Stomach (tissue), 9 donors: ENCODE measurements around the gene SLC38A9. TPM values are rescaled to one million over a fixed set of nuclear protein-coding genes. Genes with fewer than 3 reads are reported as not detected.
A peak's percentile ranks its signal among the peaks of the same experiment; 100 is the strongest.

Source experiments
- DNase-seq, 2 donors: peaks; one replicate each; pipeline versions ENCODE4 v3.0.0 to v3.0.0-alpha.2; 2013 to 2019
- H3K27ac ChIP-seq, 5 donors: fragments of 200-600 bp in 4 of 5; sonication (generic) in 4 of 5; one replicate each; pipeline ENCODE4 v1.5.1; 2013 to 2019; ENCODE audit warnings: mild to moderate bottlenecking in 1 of 5, moderate library complexity in 1 of 5
- H3K27me3 ChIP-seq, 3 donors: fragments of 200-600 bp; sonication (generic); one replicate each; pipeline ENCODE4 v1.5.1; 2017 to 2019; ENCODE audit warnings: mixed run types in 1 of 3
- H3K36me3 ChIP-seq, 4 donors: fragments of 200-600 bp; sonication (generic); 1 replicate in 3 of 4; 2 replicates in 1 of 4; pipeline ENCODE4 v1.5.1; 2016 to 2019
- H3K4me1 ChIP-seq, 4 donors: fragments of 200-600 bp; sonication (generic); one replicate each; pipeline ENCODE4 v1.5.1; 2016 to 2019
- H3K4me3 ChIP-seq, 4 donors: fragments of 200-600 bp; sonication (generic) in 3 of 4; one replicate each; pipeline ENCODE4 v1.5.1; 2016 to 2019; ENCODE audit warnings: mild to moderate bottlenecking in 1 of 4
- H3K9me3 ChIP-seq, 4 donors: fragments of 200-600 bp; sonication (generic); one replicate each; pipeline ENCODE4 v1.5.1; 2016 to 2019
- CTCF ChIP-seq, 7 experiments: fragments of 450-650 bp in 4 of 7; fragments of 200-600 bp in 3 of 7; sonication (generic) in 3 of 7; IDR thresholded peaks; one replicate each; pipeline ENCODE4 v1.5.1; 2016 to 2019; ENCODE audit warnings: antibody characterized with exemption in 7 of 7, control low read depth in 2 of 7, mild to moderate bottlenecking in 1 of 7
- EP300 ChIP-seq: sonication (generic); formaldehyde crosslinking; IDR thresholded peaks from one replicate; pipeline ENCODE4 v1.6.1; 2017; ENCODE audit warnings: antibody characterized with exemption
- POLR2A ChIP-seq, 4 donors: fragments of 450-650 bp; IDR thresholded peaks; one replicate each; pipeline ENCODE4 v1.6.1; 2016; ENCODE audit warnings: antibody characterized with exemption in 4 of 4, control low read depth in 2 of 4, mild to moderate bottlenecking in 1 of 4, moderate library complexity in 1 of 4
- POLR2AphosphoS5 ChIP-seq, 3 donors: sonication (generic); formaldehyde crosslinking; IDR thresholded peaks; one replicate each; pipeline ENCODE4 v1.6.1; 2016; ENCODE audit warnings: antibody characterized with exemption in 3 of 3
- WGBS, 5 donors: extraction: QIAGEN DNeasy Blood & Tissue Kit in 3 of 5; methylation state at CpG; one replicate each; pipeline versions ENCODE4 v1.1.5 to v1.1.7; 2013 to 2018; 5-methylcytosine and 5-hydroxymethylcytosine counted together
- intact Hi-C: fragments of 100-400 bp; cut with DNase I; formaldehyde crosslinking; loops from one replicate; pipeline ENCODE4 v1.15.1; 2023; ENCODE audit warnings: low total_unique reads
- polyA plus RNA-seq, 3 donors: library from polyadenylated mRNA; stranded (reverse); fragments of 200-250 nt; gene quantifications; one replicate each; pipeline ENCODE4 v1.2.3, GENCODE V29; 2013
- total RNA-seq, 5 donors: library from RNA; depleted of rRNA; stranded (reverse); fragments of >200 nt; gene quantifications; one replicate each; pipeline versions ENCODE4 v1.1.0 to v1.2.3, GENCODE V29; 2014 to 2016
- donor health status: healthy with polysubstance abuse.
- donor health status: Bipolar disorder and iron deficiency.
- donor health status: healthy.

SLC38A9 gene
- total and polyA plus RNA-seq, 8 donors = 3.7 to 120 (median 8.6) TPM

GRCh38 chr5:55714339-55714738 is 2.2 kb upstream of the SLC38A9 start:
- Histone ChIP-seq H3K27me3 (no peaks in the 10 kb centered on the region), H3K4me3 (no peak overlapping the region), H3K36me3 (no peaks in the 10 kb centered on the region), H3K4me1 (peaks cover 8 to 31% (median 20%) of the 10 kb centered on the region in 4 donors), H3K27ac (no peak overlapping the region), H3K9me3 (peaks cover 0 to 5% (median 0%) of the 10 kb centered on the region in 4 donors)
- TF ChIP-seq CTCF (IDR thresholded peaks at IDR 0.05) = no peak
- TF ChIP-seq POLR2AphosphoS5 (IDR thresholded peaks at IDR 0.05) = no peak
- TF ChIP-seq POLR2A (IDR thresholded peaks at IDR 0.05) = no peak
- TF ChIP-seq EP300 = no peak
- WGBS, 5 donors = 30 to 51% (median 36%) methylated on average over 1 of the region's 1 CpG
- no peak for DNase-seq
- intact Hi-C loops = no loop called here

- WGBS, 5 donors = 59 to 70% (median 69%) methylated on average over 3 of the region's 3 CpGs
- Histone ChIP-seq H3K36me3 (peaks cover 0 to under 1% (median 0%) of the 10 kb centered on the region in 4 donors), H3K27ac (no peak overlapping the region), H3K9me3 (peaks cover 0 to 5% (median 0%) of the 10 kb centered on the region in 4 donors), H3K27me3 (no peaks in the 10 kb centered on the region), H3K4me3 (no peak overlapping the region), H3K4me1 (peaks cover 8 to 36% (median 22%) of the 10 kb centered on the region in 4 donors)
- DNase-seq = no peak
- intact Hi-C loops = no loop called here
- no peak for TF ChIP-seq POLR2A (IDR thresholded peaks at IDR 0.05)
- TF ChIP-seq CTCF (IDR thresholded peaks at IDR 0.05) = no peak
- no peak for TF ChIP-seq EP300
- TF ChIP-seq POLR2AphosphoS5 (IDR thresholded peaks at IDR 0.05) = no peak
Measured at GRCh38 chr5:55713871-55714270, 1.7 kb upstream of the SLC38A9 start.

DNA sequence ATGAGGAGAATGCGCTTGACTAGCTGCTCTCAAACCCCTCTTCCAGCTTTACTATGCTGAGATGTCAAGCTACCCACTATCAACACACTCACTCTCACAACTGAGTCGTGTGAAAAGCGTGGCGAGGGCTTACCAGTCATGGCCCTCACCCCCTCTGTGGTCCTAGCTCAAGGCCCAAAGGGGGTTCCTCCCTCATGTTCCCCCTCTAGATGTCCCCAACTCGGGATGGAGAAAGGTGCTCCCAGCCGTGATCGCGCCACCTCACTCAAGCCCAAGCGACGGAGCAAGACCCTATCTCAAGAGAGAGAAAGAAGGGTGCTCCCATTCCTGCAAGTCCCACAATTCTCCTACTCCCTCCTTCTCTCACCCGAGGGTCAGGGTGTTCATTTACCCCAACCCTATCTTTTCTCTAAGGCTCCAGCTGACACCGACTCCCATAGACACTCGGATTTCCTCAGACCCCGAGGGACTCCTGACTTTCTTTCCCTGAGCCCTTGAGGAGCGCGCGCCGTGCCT is 559 bp downstream of the SLC38A9 start:
- H3K36me3 ChIP-seq = peaks cover 0 to 18% (median 4%) of the 10 kb centered on the region in 4 donors
- H3K27me3 ChIP-seq = no peaks in the 10 kb centered on the region
- peak overlapping the region; percentile 83 to 93 (median 84) for H3K4me3 ChIP-seq
- intact Hi-C loops = no loop called here
- H3K9me3 ChIP-seq = no peaks in the 10 kb centered on the region
- DNase-seq = peak in 1 of 2 donors; percentile 20
- 5 to 12% (median 6%) methylated on average over 13 to 18 of the region's 18 CpGs for WGBS, 5 donors
- TF ChIP-seq CTCF (IDR thresholded peaks at IDR 0.05) (no peak), EP300 (no peak)
- H3K4me1 ChIP-seq = peaks cover 8 to 42% (median 24%) of the 10 kb centered on the region in 4 donors
- H3K27ac ChIP-seq = peak overlapping the region in 4 of 5 donors; percentile 69 to 83 (median 78)

GRCh38 chr5:55708732-55709131 is 3.4 kb downstream of the SLC38A9 start:
- Histone ChIP-seq H3K36me3 (peaks cover 0 to 20% (median 4%) of the 10 kb centered on the region in 4 donors), H3K9me3 (no peaks in the 10 kb centered on the region), H3K4me1 (peaks cover 8 to 42% (median 24%) of the 10 kb centered on the region in 4 donors), H3K27me3 (no peaks in the 10 kb centered on the region), H3K27ac (no peak overlapping the region), H3K4me3 (no peak overlapping the region)
- intact Hi-C loops = no loop called here
- TF ChIP-seq POLR2AphosphoS5 (IDR thresholded peaks at IDR 0.05) (no peak), CTCF (IDR thresholded peaks at IDR 0.05) (no peak), POLR2A (IDR thresholded peaks at IDR 0.05) (no peak), EP300 (no peak)
- DNase-seq = no peak
